AG09309 (cell line): Measurements from ENCODE around the gene KRTAP27-1.

Experiments used
- DNase-seq: peaks from one replicate; pipeline ENCODE4 v3.0.0-alpha.2; 2010; ENCODE audit warnings: low read depth
- H3K4me3 ChIP-seq: 2 replicates; pipeline ENCODE4 v1.5.1; 2011; ENCODE audit warnings: mild to moderate bottlenecking, low read depth, low read length, moderate library complexity; ENCODE audit not compliant: control insufficient read depth
- TF ChIP-seq, protein P1 (sequence below): IDR thresholded peaks from 2 replicates; pipeline ENCODE4 v1.5.1; 2011; ENCODE audit warnings: mild to moderate bottlenecking, low read depth, low read length, inconsistent platforms; ENCODE audit not compliant: insufficient read depth, control insufficient read depth; ENCODE audit errors: missing control alignments

Gene KRTAP27-1

DNA sequence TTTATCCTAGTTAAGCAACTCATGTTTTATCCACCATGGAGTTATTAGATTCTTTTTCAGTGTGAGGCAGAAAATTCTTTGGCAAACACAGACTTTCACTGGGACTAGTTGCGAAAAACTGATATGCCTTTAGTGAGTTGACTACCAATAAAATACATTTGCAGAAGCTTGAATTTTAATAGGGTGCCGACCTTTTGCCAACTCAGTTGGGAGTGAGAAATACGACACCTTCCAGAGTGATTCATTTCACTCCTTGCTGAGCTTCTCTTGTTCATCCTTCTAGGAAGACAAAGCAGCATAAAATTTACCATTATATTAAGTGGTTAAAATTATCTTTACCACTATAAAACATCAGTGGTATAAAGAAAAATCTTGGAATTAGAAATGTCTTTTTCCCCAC lies 12.1 kb upstream of the KRTAP27-1 start:
- TF ChIP-seq, protein P1, sequence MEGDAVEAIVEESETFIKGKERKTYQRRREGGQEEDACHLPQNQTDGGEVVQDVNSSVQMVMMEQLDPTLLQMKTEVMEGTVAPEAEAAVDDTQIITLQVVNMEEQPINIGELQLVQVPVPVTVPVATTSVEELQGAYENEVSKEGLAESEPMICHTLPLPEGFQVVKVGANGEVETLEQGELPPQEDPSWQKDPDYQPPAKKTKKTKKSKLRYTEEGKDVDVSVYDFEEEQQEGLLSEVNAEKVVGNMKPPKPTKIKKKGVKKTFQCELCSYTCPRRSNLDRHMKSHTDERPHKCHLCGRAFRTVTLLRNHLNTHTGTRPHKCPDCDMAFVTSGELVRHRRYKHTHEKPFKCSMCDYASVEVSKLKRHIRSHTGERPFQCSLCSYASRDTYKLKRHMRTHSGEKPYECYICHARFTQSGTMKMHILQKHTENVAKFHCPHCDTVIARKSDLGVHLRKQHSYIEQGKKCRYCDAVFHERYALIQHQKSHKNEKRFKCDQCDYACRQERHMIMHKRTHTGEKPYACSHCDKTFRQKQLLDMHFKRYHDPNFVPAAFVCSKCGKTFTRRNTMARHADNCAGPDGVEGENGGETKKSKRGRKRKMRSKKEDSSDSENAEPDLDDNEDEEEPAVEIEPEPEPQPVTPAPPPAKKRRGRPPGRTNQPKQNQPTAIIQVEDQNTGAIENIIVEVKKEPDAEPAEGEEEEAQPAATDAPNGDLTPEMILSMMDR: no peak
- DNase-seq: no peak
- H3K4me3 ChIP-seq: no peak overlapping the region

DNA sequence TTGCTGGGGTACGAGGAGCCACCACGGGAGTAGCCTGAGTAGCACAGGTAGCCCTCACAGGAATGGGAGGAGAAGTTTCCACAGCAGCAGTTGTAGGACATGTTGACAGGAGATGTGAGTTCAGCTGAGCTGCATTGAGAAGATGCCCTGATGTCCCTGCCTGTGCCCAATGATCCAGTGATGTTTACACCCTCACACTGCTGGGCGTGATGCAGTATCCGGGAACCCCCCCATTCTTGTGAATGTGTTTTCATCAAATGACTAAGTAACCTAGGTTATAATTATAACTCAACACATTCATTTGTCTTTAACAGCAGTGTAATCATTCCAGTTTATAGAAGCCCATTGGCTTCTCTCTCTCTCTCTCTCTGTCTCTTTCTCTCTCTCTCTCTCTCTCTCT lies 11.0 kb upstream of the KRTAP27-1 start, which contains the start of gene KRTAP23-1:
TSS of gene KRTAP23-1 (minus strand) at position 101 of the 400 bp plus-strand sequence. CDS start at position 101, 0 bp downstream.
- TF ChIP-seq, protein P1: no peak
- no peak within 1 kb of the TSS for H3K4me3 ChIP-seq
- no peak for DNase-seq

DNA sequence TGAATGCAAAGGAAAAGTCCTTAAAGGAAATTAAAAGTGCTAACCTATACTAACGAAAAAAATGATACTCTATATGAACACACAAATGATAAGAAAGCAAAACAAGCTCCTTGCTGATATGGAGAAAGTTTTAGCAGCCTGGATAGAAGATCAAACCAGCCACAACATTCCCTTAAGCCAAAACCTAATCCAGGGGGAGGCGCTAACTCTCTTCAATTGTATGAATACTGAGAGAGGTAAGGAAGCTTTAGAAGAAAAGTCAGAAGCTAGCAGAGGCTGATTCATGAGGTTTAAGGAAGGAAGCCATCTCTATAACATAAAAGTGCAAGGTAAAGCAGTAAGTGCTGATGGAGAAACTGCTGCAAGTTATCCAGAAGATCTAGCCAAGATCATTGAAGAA lies 7.5 kb upstream of the KRTAP27-1 start:
- TF ChIP-seq, protein P1: no peak
- DNase-seq: no peak
- no peak overlapping the region for H3K4me3 ChIP-seq

DNA sequence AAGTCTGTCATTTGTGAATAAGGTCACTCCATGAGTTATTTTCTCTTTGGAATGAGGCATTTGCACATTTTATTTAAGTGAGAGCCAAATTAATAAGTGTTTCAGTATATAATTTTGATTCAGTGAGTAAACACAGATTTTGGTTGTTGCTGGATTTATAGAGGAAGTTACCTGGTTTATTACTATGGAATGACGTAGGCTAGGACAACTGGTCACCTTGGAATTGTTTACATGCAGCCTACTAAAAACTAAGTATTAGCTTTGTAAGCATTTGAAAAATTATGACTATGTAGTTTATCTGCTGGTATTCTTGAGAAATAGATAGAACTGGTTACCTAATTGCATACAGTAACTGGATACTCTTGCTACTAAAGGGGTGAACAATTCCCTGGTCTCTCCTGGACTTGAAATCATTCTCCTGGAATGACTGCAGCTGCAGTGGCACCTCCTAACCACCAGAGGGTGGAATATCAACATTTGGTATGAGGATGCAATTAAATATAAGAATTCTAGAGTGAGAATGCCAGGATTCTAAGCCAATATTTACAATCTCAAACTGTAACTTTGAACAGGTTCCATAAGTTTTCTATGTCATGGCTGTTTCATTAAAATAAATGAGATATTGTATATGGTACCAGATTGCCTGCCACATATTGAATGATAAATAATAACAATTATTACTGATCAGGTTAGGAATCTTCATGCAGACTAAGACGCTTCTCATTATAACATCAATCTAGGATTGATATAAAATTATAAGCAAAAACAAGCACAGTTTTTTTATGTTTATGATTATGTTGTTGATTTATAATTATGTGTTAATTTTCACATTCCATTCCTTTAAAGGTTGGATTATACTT lies 3.5 kb upstream of the KRTAP27-1 start:
- no peak overlapping the region for H3K4me3 ChIP-seq
- TF ChIP-seq, protein P1: peak; percentile 46
- no peak for DNase-seq

DNA sequence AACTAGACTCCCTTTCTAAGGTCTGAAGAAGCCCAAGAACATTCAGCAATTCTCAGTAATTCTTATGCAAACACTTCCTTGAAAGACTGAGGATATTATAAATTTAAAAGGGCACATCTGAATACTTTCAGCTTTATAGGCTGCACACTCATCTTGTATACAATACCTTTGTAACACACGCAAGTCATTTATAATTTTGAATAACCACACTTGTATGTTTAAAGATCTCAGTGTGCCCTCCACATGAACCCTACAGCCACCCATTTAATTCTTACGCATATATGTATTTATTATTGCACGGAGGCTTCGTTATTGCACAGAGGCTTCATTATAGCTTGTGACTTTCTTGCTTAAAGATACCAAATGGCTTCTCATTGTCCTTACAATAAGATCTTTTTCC lies 1.2 kb upstream of the KRTAP27-1 start:
- no peak overlapping the region for H3K4me3 ChIP-seq
- no peak for DNase-seq
- TF ChIP-seq, protein P1: no peak

DNA sequence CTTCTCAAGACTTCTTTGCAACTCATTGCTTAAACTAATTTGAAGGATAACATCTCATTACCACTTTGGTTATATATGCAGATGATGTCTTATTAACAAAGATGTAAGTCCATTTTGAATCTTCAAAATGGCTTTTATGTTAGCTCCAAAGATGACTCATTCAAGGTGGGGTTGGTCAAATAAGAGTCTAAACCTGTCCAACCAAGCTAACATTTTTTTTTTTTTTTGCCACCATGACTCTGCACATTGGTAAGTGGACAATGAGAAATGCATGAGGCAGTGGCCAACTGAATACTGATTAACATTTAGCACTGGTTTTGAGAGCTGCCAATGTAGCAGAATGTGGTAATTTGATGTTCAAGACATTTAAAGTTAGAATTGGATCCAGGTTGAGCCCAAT lies 278 bp upstream of the KRTAP27-1 start:
- H3K4me3 ChIP-seq: no peak overlapping the region
- no peak for DNase-seq
- TF ChIP-seq, protein P1: no peak

DNA sequence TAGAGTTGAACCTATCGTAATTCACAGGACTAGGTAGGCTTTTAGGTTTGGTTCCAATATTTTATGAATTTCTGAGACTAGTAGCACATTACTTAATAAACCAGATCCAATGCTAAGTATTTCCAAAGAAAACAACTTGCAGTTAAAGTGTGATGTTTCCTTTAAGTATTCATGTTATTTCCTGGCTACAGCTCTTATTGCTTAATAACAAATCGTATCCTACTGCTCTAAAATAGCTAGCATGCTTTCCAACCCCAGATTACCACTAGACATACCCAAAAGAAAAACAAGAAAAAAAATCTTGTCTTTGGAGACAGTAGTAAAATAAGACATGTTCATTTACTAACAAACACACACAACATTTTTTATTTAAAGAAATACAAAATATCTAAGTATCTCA lies 898 bp downstream of the KRTAP27-1 start:
- no peak overlapping the region for H3K4me3 ChIP-seq
- DNase-seq: no peak
- TF ChIP-seq, protein P1: no peak
